Omental fat pad (tissue), 4 donors: ENCODE results near the gene EFCC1. TPM values are rescaled to one million over a fixed set of nuclear protein-coding genes. Genes with fewer than 3 reads are reported as not detected.

Experiments used
- ATAC-seq: fragments of 150-250 bp; one replicate; pipeline ENCODE4 v1.9.1; 2016; ENCODE audit warnings: mild to moderate bottlenecking, moderate library complexity; ENCODE audit not compliant: low FRiP score
- DNase-seq: peaks from one replicate; pipeline ENCODE4 v3.0.0-alpha.2; 2019; ENCODE audit warnings: low spot score
- CTCF ChIP-seq, 3 donors: fragments of 450-650 bp; IDR thresholded peaks; one replicate each; pipeline ENCODE4 v1.5.1; 2016 to 2017; ENCODE audit warnings: antibody characterized with exemption in 3 of 3, mild to moderate bottlenecking in 3 of 3, moderate library complexity in 2 of 3
- total RNA-seq, 4 donors: library from RNA; depleted of rRNA; stranded (reverse); fragments of >200 nt; gene quantifications; one replicate each; pipeline ENCODE4 v1.1.0, GENCODE V29; 2016

Gene EFCC1
- total RNA-seq, 4 donors from 2014 or later = 0.72 to 6.3 (median 1.2) TPM

GRCh38 chr3:129036222-129037092 lies 35.4 kb downstream of the EFCC1 start:
- no peak for ATAC-seq
- DNase-seq = no peak

GRCh38 chr3:129037093-129037419 lies 36.0 kb downstream of the EFCC1 start:
- ATAC-seq (no peak), DNase-seq (no peak)
- no peak for TF ChIP-seq CTCF (IDR thresholded peaks at IDR 0.05)

More at GRCh38 chr3:129036222-129037092, 35.4 kb downstream of the EFCC1 start:
- no peak for TF ChIP-seq CTCF (IDR thresholded peaks at IDR 0.05)

GRCh38 chr3:129038121-129038855 lies 37.2 kb downstream of the EFCC1 start:
- ATAC-seq (no peak), DNase-seq (no peak)
- no peak for TF ChIP-seq CTCF (IDR thresholded peaks at IDR 0.05)

- TF ChIP-seq CTCF (IDR thresholded peaks at IDR 0.05) = no peak
- DNase-seq (no peak), ATAC-seq (no peak)
Measured at GRCh38 chr3:129039271-129040038, 38.4 kb downstream of the EFCC1 start.

- DNase-seq (no peak), ATAC-seq (no peak)
- no peak for TF ChIP-seq CTCF (IDR thresholded peaks at IDR 0.05)
Measured at GRCh38 chr3:129040039-129040336, 38.9 kb downstream of the EFCC1 start.

GRCh38 chr3:129040579-129041300 lies 39.6 kb downstream of the EFCC1 start:
- TF ChIP-seq CTCF (IDR thresholded peaks at IDR 0.05) = no peak
- DNase-seq (no peak), ATAC-seq (no peak)
